Fibroblast of lung (primary cell): ENCODE results near the gene IDUA. TPM values are rescaled to one million over a fixed set of nuclear protein-coding genes. Genes with fewer than 3 reads are reported as not detected.

ENCODE experiments used
- DNase-seq, 2 donors: peaks; one replicate each; pipeline versions ENCODE4 v3.0.0 to v3.0.0-alpha.2; 2010; ENCODE audit warnings: low read depth in 2 of 2
- H2AFZ ChIP-seq: 2 replicates; pipeline ENCODE4 v1.5.1; 2012; ENCODE audit warnings: low read length, control low read depth, inconsistent platforms
- H3K27ac ChIP-seq: 2 replicates; pipeline ENCODE4 v1.5.1; 2011; ENCODE audit warnings: low read length, control low read depth; ENCODE audit not compliant: insufficient read depth
- H3K27me3 ChIP-seq: 2 replicates; pipeline ENCODE4 v1.5.1; 2011; ENCODE audit warnings: mild to moderate bottlenecking, low read length; ENCODE audit not compliant: control insufficient read depth, insufficient read depth
- H3K36me3 ChIP-seq: 2 replicates; pipeline ENCODE4 v1.5.1; 2011; ENCODE audit warnings: low read length; ENCODE audit not compliant: control insufficient read depth, insufficient read depth
- H3K4me1 ChIP-seq: 2 replicates; pipeline ENCODE4 v1.5.1; 2011; ENCODE audit warnings: low read length; ENCODE audit not compliant: control insufficient read depth, insufficient read depth; ENCODE audit errors: extremely low read depth
- H3K4me2 ChIP-seq: 2 replicates; pipeline ENCODE4 v1.5.1; 2011; ENCODE audit warnings: low read length, control low read depth; ENCODE audit not compliant: insufficient read depth; ENCODE audit errors: extremely low read depth
- H3K4me3 ChIP-seq, 4 experiments: fragments of 200-600 bp in 1 of 4; sonication (generic) in 1 of 4; replicated peaks in 1 of 4; 2 replicates each; pipeline ENCODE4 v1.5.1; 2011 to 2016; ENCODE audit warnings: low read length in 4 of 4, low read depth in 3 of 4, mild to moderate bottlenecking in 3 of 4, control low read depth in 2 of 4, inconsistent platforms in 1 of 4, mixed read lengths in 1 of 4; ENCODE audit not compliant: insufficient read depth in 1 of 4; ENCODE audit errors: control extremely low read depth in 1 of 4
- H3K79me2 ChIP-seq: 2 replicates; pipeline ENCODE4 v1.5.1; 2012; ENCODE audit warnings: mild to moderate bottlenecking, low read length, inconsistent platforms; ENCODE audit not compliant: control insufficient read depth, insufficient read depth
- H3K9ac ChIP-seq: 2 replicates; pipeline ENCODE4 v1.5.1; 2011; ENCODE audit warnings: mild to moderate bottlenecking, low read length, control low read depth; ENCODE audit not compliant: insufficient read depth
- H3K9me3 ChIP-seq: 2 replicates; pipeline ENCODE4 v1.5.1; 2012; ENCODE audit warnings: low read depth, low read length; ENCODE audit not compliant: control insufficient read depth, insufficient read depth
- H4K20me1 ChIP-seq: 2 replicates; pipeline ENCODE4 v1.5.1; 2011; ENCODE audit warnings: low read length; ENCODE audit not compliant: control insufficient read depth, insufficient read depth; ENCODE audit errors: extremely low read depth
- EZH2 ChIP-seq: IDR thresholded peaks from 2 replicates; pipeline ENCODE4 v1.5.1; 2012; ENCODE audit warnings: low read length, control low read depth, mild to moderate bottlenecking; ENCODE audit errors: missing control alignments
- polyA plus RNA-seq, 2 donors: library from polyadenylated mRNA; depleted of rRNA in 1 of 2; stranded (reverse) in 1 of 2; unstranded in 1 of 2; fragments of >200 nt; gene quantifications; 2 replicates each; pipeline ENCODE4 v1.2.1, GENCODE V29; 2011 to 2012; ENCODE audit warnings: missing spikeins in 1 of 2
- total RNA-seq: library from RNA; depleted of rRNA; stranded (reverse); fragments of >200 nt; gene quantifications from 2 replicates; pipeline ENCODE4 v1.2.1, GENCODE V29; 2014
- TF ChIP-seq, protein P1 (sequence below), 2 donors: IDR thresholded peaks in 1 of 2; conservative IDR thresholded peaks in 1 of 2; 1 replicate in 1 of 2; 2 replicates in 1 of 2; pipeline ENCODE4 v1.5.1; 2011 to 2012; ENCODE audit warnings: low read length in 2 of 2, control low read depth in 1 of 2, inconsistent platforms in 1 of 2, low read depth in 1 of 2, mild to moderate bottlenecking in 1 of 2

IDUA gene
- total and polyA plus RNA-seq, 2 donors (not counting 1 experiment from before 2014, with no cell fraction given), result 3.1 to 11.1 TPM

DNA sequence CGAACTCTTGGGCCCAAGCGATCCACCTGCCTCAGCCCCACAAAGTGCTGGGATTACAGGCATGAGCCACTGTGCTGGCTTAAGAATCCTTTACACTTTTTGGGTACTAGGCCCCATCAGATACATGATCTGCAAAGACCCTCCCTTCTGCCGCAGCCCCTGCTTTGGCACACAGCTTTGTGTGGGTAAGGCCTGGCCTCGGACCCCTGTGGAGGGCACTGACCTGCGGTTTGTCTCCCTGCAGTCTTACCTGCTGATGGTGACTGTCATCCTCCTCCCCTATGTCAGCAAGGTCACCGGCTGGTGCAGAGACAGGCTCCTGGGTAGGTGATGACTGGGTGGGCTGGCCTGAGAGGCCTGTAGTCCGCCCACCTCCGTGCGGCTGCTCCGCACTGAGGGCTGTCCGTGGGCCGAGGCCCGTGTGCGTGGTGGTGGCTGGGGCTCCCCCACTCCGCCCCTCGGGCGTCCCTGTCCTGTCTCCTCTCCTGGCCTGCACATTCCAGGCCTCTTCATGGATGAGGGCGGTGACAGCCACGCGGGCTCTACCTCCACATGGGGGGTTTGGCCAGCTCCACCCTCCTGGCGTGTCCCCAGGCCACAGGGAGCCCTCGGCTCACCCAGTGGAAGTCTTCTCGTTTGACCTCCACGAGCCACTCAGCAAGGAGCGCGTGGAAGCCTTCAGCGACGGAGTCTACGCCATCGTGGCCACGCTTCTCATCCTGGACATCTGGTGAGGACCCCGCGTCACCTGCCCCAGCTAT is 31.5 kb upstream of the IDUA start:
- Histone ChIP-seq H3K27me3 (no peaks in the 10 kb centered on the region), H3K27ac (no peak overlapping the region), H3K79me2 (no peaks in the 10 kb centered on the region), H3K9ac (no peak overlapping the region), H3K36me3 (peaks cover 9% of the 10 kb centered on the region), H4K20me1 (no peaks in the 10 kb centered on the region), H3K4me3 (no peak overlapping the region), H2AFZ (no peak overlapping the region), H3K4me2 (no peak overlapping the region), H3K9me3 (no peaks in the 10 kb centered on the region), H3K4me1 (no peaks in the 10 kb centered on the region)
- DNase-seq, result no peak
- no peak for TF ChIP-seq EZH2
- TF ChIP-seq, protein P1, sequence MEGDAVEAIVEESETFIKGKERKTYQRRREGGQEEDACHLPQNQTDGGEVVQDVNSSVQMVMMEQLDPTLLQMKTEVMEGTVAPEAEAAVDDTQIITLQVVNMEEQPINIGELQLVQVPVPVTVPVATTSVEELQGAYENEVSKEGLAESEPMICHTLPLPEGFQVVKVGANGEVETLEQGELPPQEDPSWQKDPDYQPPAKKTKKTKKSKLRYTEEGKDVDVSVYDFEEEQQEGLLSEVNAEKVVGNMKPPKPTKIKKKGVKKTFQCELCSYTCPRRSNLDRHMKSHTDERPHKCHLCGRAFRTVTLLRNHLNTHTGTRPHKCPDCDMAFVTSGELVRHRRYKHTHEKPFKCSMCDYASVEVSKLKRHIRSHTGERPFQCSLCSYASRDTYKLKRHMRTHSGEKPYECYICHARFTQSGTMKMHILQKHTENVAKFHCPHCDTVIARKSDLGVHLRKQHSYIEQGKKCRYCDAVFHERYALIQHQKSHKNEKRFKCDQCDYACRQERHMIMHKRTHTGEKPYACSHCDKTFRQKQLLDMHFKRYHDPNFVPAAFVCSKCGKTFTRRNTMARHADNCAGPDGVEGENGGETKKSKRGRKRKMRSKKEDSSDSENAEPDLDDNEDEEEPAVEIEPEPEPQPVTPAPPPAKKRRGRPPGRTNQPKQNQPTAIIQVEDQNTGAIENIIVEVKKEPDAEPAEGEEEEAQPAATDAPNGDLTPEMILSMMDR (conservative IDR thresholded peaks at IDR 0.05 in 1 of 2, IDR thresholded peaks at IDR 0.05 in 1 of 2; ENCODE audit: low read depth in 1 of 2, low read length in 2 of 2), result no peak

DNA sequence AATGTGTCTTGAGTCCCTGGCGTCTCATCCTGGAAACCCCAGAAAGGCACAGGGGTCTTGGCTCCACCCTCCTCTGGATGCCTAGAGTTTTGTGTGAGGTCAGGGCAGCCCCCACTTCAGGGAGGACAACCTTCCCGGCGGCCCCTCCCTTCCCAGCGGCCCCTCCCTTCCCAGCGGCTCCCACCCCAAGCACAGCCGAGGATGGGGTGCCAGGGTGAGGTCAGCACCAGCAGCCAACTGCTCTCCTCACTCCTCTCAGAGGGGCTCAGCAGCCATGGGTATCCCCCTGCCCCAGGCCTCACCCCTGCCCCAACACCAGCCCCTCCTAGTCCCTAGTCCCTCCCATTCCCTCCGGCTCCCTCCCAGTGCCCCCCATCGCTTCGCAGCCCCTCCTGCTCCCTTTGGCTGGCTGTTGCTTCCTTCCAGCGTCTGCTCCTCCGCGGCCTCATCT is 30.9 kb upstream of the IDUA start:
- no peak overlapping the region for H3K9ac ChIP-seq
- no peak for DNase-seq
- TF ChIP-seq, protein P1 (conservative IDR thresholded peaks at IDR 0.05 in 1 of 2, IDR thresholded peaks at IDR 0.05 in 1 of 2; ENCODE audit: low read depth in 1 of 2, low read length in 2 of 2), result no peak
- TF ChIP-seq EZH2, result no peak

DNA sequence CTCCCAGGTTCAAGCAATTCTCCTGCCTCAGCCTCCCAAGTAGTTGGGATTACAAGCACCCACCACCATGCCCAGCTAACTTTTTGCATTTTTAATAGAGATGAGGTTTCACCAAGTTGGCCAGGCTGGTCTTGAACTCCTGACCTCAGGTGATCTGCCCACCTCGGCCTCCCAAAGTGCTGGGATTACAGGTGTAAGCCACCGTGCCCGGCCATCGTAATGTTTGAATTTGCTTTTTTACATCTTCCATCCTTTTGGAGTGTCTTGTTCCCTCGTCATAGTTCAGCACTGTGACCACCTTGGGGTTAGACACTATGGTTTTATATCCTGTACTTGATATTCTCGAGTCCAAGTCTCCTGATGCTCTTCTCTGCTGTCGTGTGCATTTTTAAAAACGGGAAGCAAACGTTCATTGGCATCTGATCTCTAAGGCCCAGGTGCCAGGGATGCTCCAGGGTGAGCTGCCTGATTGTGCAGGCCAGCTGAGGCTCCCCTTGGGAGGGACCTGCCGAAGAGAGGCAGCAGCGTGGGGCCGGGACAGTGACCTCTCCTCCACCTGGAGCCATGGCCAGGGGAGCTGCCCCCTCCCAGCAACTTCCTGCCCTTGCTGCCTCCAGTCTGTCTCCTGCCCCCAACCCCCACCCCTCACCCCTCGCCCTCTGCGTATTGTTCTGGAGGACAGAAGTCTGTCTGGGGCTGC is 30.2 kb upstream of the IDUA start:
- Histone ChIP-seq H3K27ac (no peak overlapping the region), H3K79me2 (no peaks in the 10 kb centered on the region), H3K4me3 (no peak overlapping the region), H3K27me3 (no peaks in the 10 kb centered on the region), H4K20me1 (no peaks in the 10 kb centered on the region), H3K4me1 (no peaks in the 10 kb centered on the region), H3K9me3 (no peaks in the 10 kb centered on the region), H2AFZ (no peak overlapping the region), H3K9ac (no peak overlapping the region), H3K36me3 (peaks cover 11% of the 10 kb centered on the region), H3K4me2 (no peak overlapping the region)
- no peak for DNase-seq
- TF ChIP-seq, protein P1 (conservative IDR thresholded peaks at IDR 0.05 in 1 of 2, IDR thresholded peaks at IDR 0.05 in 1 of 2; ENCODE audit: low read depth in 1 of 2, low read length in 2 of 2), result no peak
- no peak for TF ChIP-seq EZH2

More for the DNA sequence above, 30.9 kb upstream of the IDUA start:
- no peaks in the 10 kb centered on the region for H3K27me3 ChIP-seq
- H2AFZ ChIP-seq, result no peak overlapping the region
- no peaks in the 10 kb centered on the region for H4K20me1 ChIP-seq
- H3K79me2 ChIP-seq, result no peaks in the 10 kb centered on the region
- H3K9me3 ChIP-seq, result no peaks in the 10 kb centered on the region
- peaks cover 9% of the 10 kb centered on the region for H3K36me3 ChIP-seq
- H3K4me2 ChIP-seq, result no peak overlapping the region
- no peak overlapping the region for H3K4me3 ChIP-seq
- H3K27ac ChIP-seq, result no peak overlapping the region
- H3K4me1 ChIP-seq, result no peaks in the 10 kb centered on the region
